CD4-positive, alpha-beta T cell treated with Interferon alpha-2 for 1 hour (primary cell): ENCODE data around the gene MED27.

Experiments
- DNase-seq, 2 donors: peaks; one replicate each; pipeline ENCODE4 v3.0.0-alpha.2; 2020 to 2022

Gene MED27

GRCh38 chr9:131827821-131828369 lies 251.8 kb downstream of the MED27 start:
- DNase-seq: no peak

GRCh38 chr9:131826966-131827525 lies 252.6 kb downstream of the MED27 start:
- no peak for DNase-seq

GRCh38 chr9:131826053-131826452 lies 253.6 kb downstream of the MED27 start:
- no peak for DNase-seq

GRCh38 chr9:131824953-131825495 lies 254.6 kb downstream of the MED27 start:
- no peak for DNase-seq

GRCh38 chr9:131824155-131824594 lies 255.5 kb downstream of the MED27 start:
- DNase-seq: no peak

- DNase-seq: no peak
Observed at GRCh38 chr9:131823701-131824146, 255.9 kb downstream of the MED27 start.

- DNase-seq: no peak
Observed at GRCh38 chr9:131818089-131818488, 261.6 kb downstream of the MED27 start.

- DNase-seq: no peak
Observed at GRCh38 chr9:131817627-131818026, 262.0 kb downstream of the MED27 start.

GRCh38 chr9:131817073-131817472 lies 262.6 kb downstream of the MED27 start:
- no peak for DNase-seq

- DNase-seq: no peak
Observed at GRCh38 chr9:131815970-131816873, 263.4 kb downstream of the MED27 start.

- no peak for DNase-seq
Observed at GRCh38 chr9:131814707-131815106, 265.0 kb downstream of the MED27 start.

GRCh38 chr9:131813116-131813515 lies 266.6 kb downstream of the MED27 start:
- DNase-seq: no peak

GRCh38 chr9:131812116-131812790 lies 267.4 kb downstream of the MED27 start:
- DNase-seq: no peak

- no peak for DNase-seq
Observed at GRCh38 chr9:131811405-131811804, 268.3 kb downstream of the MED27 start.

- DNase-seq: no peak
Observed at GRCh38 chr9:131810351-131811170, 269.1 kb downstream of the MED27 start.
